DMS 273 treated with DMSO at 0.1 percent for 48 hours (cell line): ENCODE measurements around the gene KRTAP10-3.
A peak's percentile ranks its signal among the peaks of the same experiment; 100 is the strongest.

ENCODE experiments used
- DNase-seq: peaks from one replicate; lab custom pipeline; 2025; lab: John Stamatoyannopoulos, UW

The KRTAP10-3 gene

GRCh38 chr21:44548381-44548780 is 10.2 kb downstream of the KRTAP10-3 start:
- DNase-seq, result no peak

GRCh38 chr21:44547656-44548331 is 10.8 kb downstream of the KRTAP10-3 start:
- no peak for DNase-seq

GRCh38 chr21:44544566-44544965 is 14.0 kb downstream of the KRTAP10-3 start:
- DNase-seq, result no peak

- no peak for DNase-seq
Observed at GRCh38 chr21:44542716-44543115, 15.9 kb downstream of the KRTAP10-3 start.

GRCh38 chr21:44540741-44541288 is 17.8 kb downstream of the KRTAP10-3 start:
- DNase-seq, result no peak

- no peak for DNase-seq
Observed at GRCh38 chr21:44539991-44540666, 18.5 kb downstream of the KRTAP10-3 start, which contains the start of gene KRTAP10-1. Gene KRTAP10-1 (minus strand): TSS chr21:44540195. CDS start chr21:44540150, 45 bp downstream.

- DNase-seq, result no peak
Observed at GRCh38 chr21:44539046-44539445, 19.5 kb downstream of the KRTAP10-3 start.

- no peak for DNase-seq
Observed at GRCh38 chr21:44537930-44538911, 20.4 kb downstream of the KRTAP10-3 start.

- DNase-seq, result no peak
Observed at GRCh38 chr21:44535963-44536362, 22.6 kb downstream of the KRTAP10-3 start.

- DNase-seq, result no peak
Observed at GRCh38 chr21:44534688-44535087, 23.9 kb downstream of the KRTAP10-3 start.

- DNase-seq, result no peak
Observed at GRCh38 chr21:44533891-44534627, 24.5 kb downstream of the KRTAP10-3 start.

- DNase-seq, result no peak
Observed at GRCh38 chr21:44533121-44533890, 25.3 kb downstream of the KRTAP10-3 start.

- no peak for DNase-seq
Observed at GRCh38 chr21:44532712-44533111, 25.9 kb downstream of the KRTAP10-3 start.

GRCh38 chr21:44531606-44532564 is 26.7 kb downstream of the KRTAP10-3 start:
- peak; percentile 50 for DNase-seq

- DNase-seq, result no peak
Observed at GRCh38 chr21:44530903-44531605, 27.5 kb downstream of the KRTAP10-3 start.

GRCh38 chr21:44530221-44530902 is 28.2 kb downstream of the KRTAP10-3 start:
- peak; percentile 21 for DNase-seq

GRCh38 chr21:44529503-44530125 is 29.0 kb downstream of the KRTAP10-3 start:
- no peak for DNase-seq

GRCh38 chr21:44529011-44529421 is 29.6 kb downstream of the KRTAP10-3 start:
- DNase-seq, result no peak
